HFF-Myc (cell line): ENCODE results near the gene CELF1.
A peak's percentile ranks its signal among the peaks of the same experiment; 100 is the strongest.

Experiments used
- DNase-seq: peaks from one replicate; pipeline ENCODE4 v3.0.0-alpha.2; 2011; ENCODE audit warnings: low read depth; ENCODE audit errors: extremely low read depth
- H3K4me3 ChIP-seq: replicated peaks from 2 replicates; pipeline ENCODE4 v1.5.1; 2011; ENCODE audit warnings: low read depth, mild to moderate bottlenecking, control low read depth, low read length
- TF ChIP-seq, protein P1 (sequence below): IDR thresholded peaks from 2 replicates; pipeline ENCODE4 v1.5.1; 2012; ENCODE audit warnings: mild to moderate bottlenecking, low read depth, low read length, control low read depth; ENCODE audit errors: missing control alignments

The CELF1 gene

DNA sequence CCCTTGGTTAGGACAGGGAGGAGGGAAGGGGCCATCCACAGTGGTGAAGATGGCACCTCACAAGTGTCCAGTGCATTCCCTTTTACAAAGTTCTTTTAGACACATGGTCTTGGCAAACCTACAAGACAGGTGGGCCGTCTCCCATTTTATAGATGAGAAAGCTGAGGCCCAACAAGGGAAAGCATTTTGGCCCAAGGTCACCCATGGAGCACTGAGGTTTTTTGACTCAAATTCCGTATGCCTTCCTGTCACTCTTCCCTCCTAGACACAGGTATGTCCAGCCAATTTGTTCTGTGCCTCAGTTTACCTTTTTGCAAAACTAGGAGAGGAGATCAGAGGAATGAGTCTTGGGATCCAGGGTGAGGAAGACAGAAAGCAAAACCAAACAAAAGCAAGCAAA is 40.0 kb upstream of the CELF1 start:
- DNase-seq: no peak
- no peak overlapping the region for H3K4me3 ChIP-seq
- TF ChIP-seq, protein P1, sequence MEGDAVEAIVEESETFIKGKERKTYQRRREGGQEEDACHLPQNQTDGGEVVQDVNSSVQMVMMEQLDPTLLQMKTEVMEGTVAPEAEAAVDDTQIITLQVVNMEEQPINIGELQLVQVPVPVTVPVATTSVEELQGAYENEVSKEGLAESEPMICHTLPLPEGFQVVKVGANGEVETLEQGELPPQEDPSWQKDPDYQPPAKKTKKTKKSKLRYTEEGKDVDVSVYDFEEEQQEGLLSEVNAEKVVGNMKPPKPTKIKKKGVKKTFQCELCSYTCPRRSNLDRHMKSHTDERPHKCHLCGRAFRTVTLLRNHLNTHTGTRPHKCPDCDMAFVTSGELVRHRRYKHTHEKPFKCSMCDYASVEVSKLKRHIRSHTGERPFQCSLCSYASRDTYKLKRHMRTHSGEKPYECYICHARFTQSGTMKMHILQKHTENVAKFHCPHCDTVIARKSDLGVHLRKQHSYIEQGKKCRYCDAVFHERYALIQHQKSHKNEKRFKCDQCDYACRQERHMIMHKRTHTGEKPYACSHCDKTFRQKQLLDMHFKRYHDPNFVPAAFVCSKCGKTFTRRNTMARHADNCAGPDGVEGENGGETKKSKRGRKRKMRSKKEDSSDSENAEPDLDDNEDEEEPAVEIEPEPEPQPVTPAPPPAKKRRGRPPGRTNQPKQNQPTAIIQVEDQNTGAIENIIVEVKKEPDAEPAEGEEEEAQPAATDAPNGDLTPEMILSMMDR: no peak

DNA sequence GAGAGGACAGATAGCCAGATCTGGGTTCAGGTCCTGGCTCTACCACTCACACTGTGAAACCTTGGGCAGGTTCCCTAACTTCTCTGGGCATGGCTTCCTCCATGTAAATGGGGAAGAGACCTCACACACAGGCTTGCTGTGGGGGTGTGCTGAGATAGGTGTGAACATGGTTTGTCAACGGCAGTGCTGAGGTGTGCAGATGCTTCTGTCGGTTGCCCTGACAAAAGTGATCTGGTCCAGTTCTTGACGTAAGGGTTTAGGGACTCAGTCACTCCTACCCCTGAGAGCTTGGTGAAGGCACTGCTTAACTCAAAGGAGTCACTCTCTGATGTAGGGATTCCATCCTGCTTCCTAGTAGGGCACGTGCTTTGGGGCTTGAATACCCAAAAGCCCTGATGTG is 39.3 kb upstream of the CELF1 start:
- no peak overlapping the region for H3K4me3 ChIP-seq
- DNase-seq: no peak
- TF ChIP-seq, protein P1: no peak

DNA sequence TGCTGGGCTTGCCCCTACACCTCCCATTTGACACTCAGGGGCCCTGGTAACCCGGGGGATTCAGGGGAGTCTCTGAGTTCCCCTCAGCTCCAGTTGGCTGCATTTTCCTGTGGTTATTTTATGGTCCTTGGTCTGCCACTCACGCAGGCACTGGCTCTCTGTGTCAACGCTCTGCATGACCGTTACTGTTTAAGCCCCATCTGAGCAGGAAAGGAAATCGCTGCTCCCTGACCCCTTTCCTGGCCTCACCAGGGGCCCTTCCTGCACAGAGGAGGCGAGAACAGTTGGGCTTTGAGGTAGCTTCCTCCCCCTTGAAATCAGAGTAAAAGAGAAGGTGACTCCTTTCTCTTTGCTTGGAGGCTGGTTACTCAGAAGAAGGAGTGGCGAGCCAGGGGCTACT is 38.8 kb upstream of the CELF1 start:
- TF ChIP-seq, protein P1: no peak
- no peak for DNase-seq
- no peak overlapping the region for H3K4me3 ChIP-seq

DNA sequence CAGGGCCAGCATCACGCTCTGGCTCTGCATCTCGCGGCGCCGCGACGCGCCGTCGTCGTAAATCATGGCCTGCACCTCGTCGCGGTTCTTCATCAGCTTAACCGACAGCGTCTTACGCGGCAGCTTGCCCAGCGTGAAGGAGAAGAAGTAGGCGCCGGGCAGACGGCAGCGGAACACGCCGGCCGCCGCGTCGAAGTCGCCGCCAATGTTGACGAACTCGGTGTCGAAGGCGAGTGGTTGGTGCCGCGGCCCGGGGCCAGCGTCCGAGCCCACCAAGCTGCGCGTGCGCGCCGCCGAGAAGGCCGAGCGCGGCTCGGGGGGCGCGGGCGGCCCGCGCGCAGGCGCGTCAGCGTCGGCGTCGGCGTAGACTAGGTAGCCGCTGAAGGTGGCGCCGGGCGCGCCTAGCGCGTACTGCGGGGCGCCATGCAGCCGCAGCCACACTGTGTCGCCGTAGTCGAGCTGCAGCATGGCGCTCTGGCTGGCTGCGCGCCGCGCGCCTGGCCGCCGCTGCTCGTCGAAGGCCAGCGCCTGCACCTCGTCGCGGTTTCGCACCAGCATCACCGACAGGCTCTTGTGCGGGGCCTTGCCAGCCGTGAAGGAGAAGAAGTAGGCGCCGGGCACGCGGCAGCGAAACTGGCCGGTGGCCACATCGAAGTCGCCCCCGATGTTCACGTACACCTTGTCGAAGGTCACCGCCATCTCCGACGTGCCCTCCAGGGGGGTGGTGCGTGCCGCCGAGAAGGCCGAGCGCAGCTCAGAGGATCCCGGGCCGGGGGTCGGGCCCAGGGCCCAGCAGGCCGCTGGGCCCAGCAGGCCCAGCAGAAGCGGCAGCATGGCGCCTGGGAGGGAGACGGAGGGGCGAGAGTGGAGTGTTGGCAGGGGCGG is 37.3 kb upstream of the CELF1 start:
- TF ChIP-seq, protein P1: no peak
- DNase-seq: no peak
- H3K4me3 ChIP-seq: peak overlapping the region; percentile 19

DNA sequence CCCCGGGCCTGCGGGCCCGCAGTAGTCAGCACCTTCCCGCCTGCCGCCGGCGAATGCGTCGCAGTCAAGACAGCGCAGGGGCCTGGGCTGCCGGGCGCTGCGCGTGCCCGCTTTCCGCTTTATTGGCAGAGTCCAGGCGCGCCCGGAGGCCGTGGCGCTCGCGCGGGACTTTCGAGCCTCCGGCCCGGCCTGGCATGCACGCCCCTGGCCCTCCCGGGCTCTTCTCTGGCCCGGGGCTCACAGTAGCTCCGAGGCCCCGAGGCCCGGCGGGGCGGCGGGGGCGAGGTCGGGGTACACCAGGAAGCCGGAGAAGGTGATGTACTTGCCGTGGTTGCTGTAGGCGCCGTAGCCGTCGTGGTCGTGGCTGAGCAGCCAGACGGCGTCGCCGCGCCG is 36.6 kb upstream of the CELF1 start:
- H3K4me3 ChIP-seq: peak overlapping the region; percentile 19
- TF ChIP-seq, protein P1: no peak
- no peak for DNase-seq

DNA sequence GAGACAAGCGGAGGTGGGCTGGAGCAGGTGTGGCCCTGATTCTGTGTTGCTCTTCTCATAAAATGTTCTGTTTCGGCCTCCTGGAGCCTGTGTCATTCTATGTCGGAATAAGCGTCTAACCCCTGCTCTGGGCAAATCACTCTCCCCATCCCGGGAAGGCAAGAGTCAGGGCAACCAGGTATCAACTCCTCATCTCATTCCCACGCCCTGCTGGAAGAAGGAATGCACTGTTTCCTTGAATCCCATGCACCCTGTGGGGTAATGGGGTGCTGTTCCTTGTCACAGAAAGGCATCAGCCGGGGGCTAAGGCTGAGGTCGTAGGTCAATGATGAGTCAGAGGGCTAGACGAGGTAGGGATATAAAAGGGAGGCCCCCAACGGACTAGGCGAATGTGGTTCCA is 36.2 kb upstream of the CELF1 start:
- DNase-seq: no peak
- no peak overlapping the region for H3K4me3 ChIP-seq
- TF ChIP-seq, protein P1: no peak

DNA sequence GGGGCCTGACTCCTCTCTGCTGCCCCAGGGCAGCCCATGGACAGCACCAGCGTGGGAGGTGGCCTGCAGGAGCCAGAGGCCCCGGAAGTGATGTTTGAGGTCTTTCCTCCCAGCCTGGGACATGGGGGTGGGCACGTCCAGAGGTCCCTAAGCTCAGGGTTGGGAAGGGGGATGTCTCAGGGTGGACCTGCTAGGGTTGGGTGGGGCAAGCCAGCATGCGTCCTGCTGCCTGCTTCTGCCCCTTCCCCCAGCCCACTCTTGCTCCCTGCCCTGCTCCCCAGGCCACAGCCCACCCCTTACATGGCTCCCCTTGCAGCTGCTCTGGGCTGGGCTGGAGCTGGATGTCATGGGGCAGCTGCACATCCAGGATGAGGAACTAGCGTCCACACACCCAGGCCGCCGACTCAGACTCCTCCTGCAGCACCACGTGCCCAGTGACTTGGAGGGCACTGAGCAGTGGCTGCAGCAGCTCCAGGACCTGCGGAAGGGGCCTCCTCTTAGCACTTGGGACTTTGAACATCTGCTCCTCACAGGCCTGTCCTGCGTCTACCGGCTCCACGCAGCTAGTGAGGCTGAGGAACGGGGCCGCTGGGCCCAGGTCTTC is 34.9 kb upstream of the CELF1 start:
- TF ChIP-seq, protein P1: no peak
- no peak overlapping the region for H3K4me3 ChIP-seq

More for the DNA sequence above, 34.9 kb upstream of the CELF1 start:
- DNase-seq: no peak
